A673 (cell line): Measurements from ENCODE around the gene LRRC4C. TPM values are rescaled to one million over a fixed set of nuclear protein-coding genes. Genes with fewer than 3 reads are reported as not detected.
A peak's percentile ranks its signal among the peaks of the same experiment; 100 is the strongest.

Experiments used
- BruUV-seq: library from RNA; stranded (reverse); fragments of 400-500 nt; replicated peaks from 2 replicates; lab custom pipeline; 2021; lab: Mats Ljungman, UMichigan
- CTCF ChIA-PET: fragments of 300-600 bp; sonication (Branson Sonifier 250); formaldehyde crosslinking; loops from one replicate; lab custom pipeline; 2022; ENCODE audit warnings: antibody characterized with exemption; lab: Charles Lee
- POLR2A ChIA-PET: fragments of 300-600 bp; sonication (Branson Sonifier 250); formaldehyde crosslinking; loops from one replicate; lab custom pipeline; 2022; ENCODE audit warnings: antibody characterized with exemption; ENCODE audit not compliant: low non-redundant PET; lab: Charles Lee
- DNase-seq: peaks from one replicate; pipeline ENCODE4 v3.0.0-alpha.2; 2015; ENCODE audit warnings: low spot score
- H3K27ac ChIP-seq: fragments of 200-600 bp; sonication (generic); 2 replicates; pipeline ENCODE4 v1.5.1; 2016; ENCODE audit warnings: mixed run types, low read depth, mild to moderate bottlenecking, mixed read lengths, antibody characterized with exemption, low read length; ENCODE audit not compliant: poor library complexity, severe bottlenecking
- H3K27me3 ChIP-seq: fragments of 200-600 bp; sonication (generic); replicated peaks from 2 replicates; pipeline ENCODE4 v1.6.1; 2017; ENCODE audit warnings: mixed run types, low read depth, mild to moderate bottlenecking, mixed read lengths, antibody characterized with exemption, low read length; ENCODE audit not compliant: insufficient read depth, poor library complexity
- H3K36me3 ChIP-seq: fragments of 200-600 bp; sonication (generic); 2 replicates; pipeline ENCODE4 v1.6.1; 2016; ENCODE audit warnings: mixed run types, mild to moderate bottlenecking, mixed read lengths, antibody characterized with exemption, low read length; ENCODE audit not compliant: insufficient read depth, poor library complexity, severe bottlenecking
- H3K4me1 ChIP-seq: fragments of 200-600 bp; sonication (generic); 2 replicates; pipeline ENCODE4 v1.6.1; 2017; ENCODE audit warnings: mixed run types, mild to moderate bottlenecking, mixed read lengths, antibody characterized with exemption, low read length; ENCODE audit not compliant: insufficient read depth, poor library complexity, severe bottlenecking
- H3K4me3 ChIP-seq: fragments of 200-600 bp; sonication (generic); 2 replicates; pipeline ENCODE4 v1.5.1; 2016; ENCODE audit warnings: low read depth, mixed run types, mild to moderate bottlenecking, mixed read lengths, low read length; ENCODE audit not compliant: poor library complexity, severe bottlenecking
- H3K9me3 ChIP-seq: fragments of 200-600 bp; sonication (generic); 2 replicates; pipeline ENCODE4 v1.6.1; 2016; ENCODE audit warnings: mixed run types, low read depth, mild to moderate bottlenecking, mixed read lengths, antibody characterized with exemption, low read length; ENCODE audit not compliant: poor library complexity, severe bottlenecking
- EZH2 ChIP-seq: fragments of 200-600 bp; sonication (generic); IDR thresholded peaks from 2 replicates; pipeline ENCODE4 v1.6.1; 2017; ENCODE audit warnings: borderline replicate concordance, low read depth, mild to moderate bottlenecking, mixed read lengths, antibody characterized with exemption, low read length; ENCODE audit not compliant: poor library complexity, severe bottlenecking
- intact Hi-C: fragments of 100-400 bp; cut with micrococcal nuclease; formaldehyde crosslinking; loops from one replicate; pipeline ENCODE4 v1.10.0; 2022; ENCODE audit not compliant: unreplicated experiment
- total RNA-seq: library from RNA; stranded (reverse); gene quantifications from 2 replicates; pipeline ENCODE4 v1.2.3, GENCODE V29; 2021
- TF ChIP-seq, protein P1 (sequence below): fragments of 300-800, 200-600 bp; sonication (generic); conservative IDR thresholded peaks from 2 replicates; pipeline ENCODE4 v1.5.1; 2017; ENCODE audit warnings: low read depth, mild to moderate bottlenecking, antibody characterized with exemption, low read length, moderate library complexity, mixed read lengths

LRRC4C gene
- total RNA-seq, 1 experiment from 2014 or later, result 38.3 TPM

GRCh38 chr11:40289370-40289769 lies 1170.1 kb downstream of the LRRC4C start:
- H3K27ac ChIP-seq, result peak overlapping the region; percentile 45
- H3K36me3 ChIP-seq, result no peaks in the 10 kb centered on the region
- no peaks in the 10 kb centered on the region for H3K27me3 ChIP-seq
- POLR2A ChIA-PET, result no interaction called here
- intact Hi-C loops, result no loop called here
- no peaks in the 10 kb centered on the region for H3K9me3 ChIP-seq
- H3K4me1 ChIP-seq, result peaks cover 46% of the 10 kb centered on the region
- peak overlapping the region; percentile 61 for H3K4me3 ChIP-seq
- no peak for TF ChIP-seq EZH2
- TF ChIP-seq, protein P1, sequence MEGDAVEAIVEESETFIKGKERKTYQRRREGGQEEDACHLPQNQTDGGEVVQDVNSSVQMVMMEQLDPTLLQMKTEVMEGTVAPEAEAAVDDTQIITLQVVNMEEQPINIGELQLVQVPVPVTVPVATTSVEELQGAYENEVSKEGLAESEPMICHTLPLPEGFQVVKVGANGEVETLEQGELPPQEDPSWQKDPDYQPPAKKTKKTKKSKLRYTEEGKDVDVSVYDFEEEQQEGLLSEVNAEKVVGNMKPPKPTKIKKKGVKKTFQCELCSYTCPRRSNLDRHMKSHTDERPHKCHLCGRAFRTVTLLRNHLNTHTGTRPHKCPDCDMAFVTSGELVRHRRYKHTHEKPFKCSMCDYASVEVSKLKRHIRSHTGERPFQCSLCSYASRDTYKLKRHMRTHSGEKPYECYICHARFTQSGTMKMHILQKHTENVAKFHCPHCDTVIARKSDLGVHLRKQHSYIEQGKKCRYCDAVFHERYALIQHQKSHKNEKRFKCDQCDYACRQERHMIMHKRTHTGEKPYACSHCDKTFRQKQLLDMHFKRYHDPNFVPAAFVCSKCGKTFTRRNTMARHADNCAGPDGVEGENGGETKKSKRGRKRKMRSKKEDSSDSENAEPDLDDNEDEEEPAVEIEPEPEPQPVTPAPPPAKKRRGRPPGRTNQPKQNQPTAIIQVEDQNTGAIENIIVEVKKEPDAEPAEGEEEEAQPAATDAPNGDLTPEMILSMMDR, result no peak
- BruUV-seq, result no TSS peak
- CTCF ChIA-PET, result no interaction called here
- no peak for DNase-seq

- no peak for TF ChIP-seq EZH2
- TF ChIP-seq, protein P1, result no peak
- ChIA-PET CTCF (no interaction called here), POLR2A (no interaction called here)
- no TSS peak for BruUV-seq
- Histone ChIP-seq H3K4me1 (peaks cover 46% of the 10 kb centered on the region), H3K27ac (no peak overlapping the region), H3K27me3 (no peaks in the 10 kb centered on the region), H3K36me3 (no peaks in the 10 kb centered on the region), H3K9me3 (no peaks in the 10 kb centered on the region), H3K4me3 (peak overlapping the region; percentile 61)
- intact Hi-C loops, result no loop called here
- no peak for DNase-seq
These were observed 1171.3 kb downstream of the LRRC4C start for GRCh38 chr11:40287916-40288803.

GRCh38 chr11:40286137-40286536 lies 1173.3 kb downstream of the LRRC4C start:
- TF ChIP-seq EZH2, result no peak
- intact Hi-C loops, result no loop called here
- Histone ChIP-seq H3K27me3 (no peaks in the 10 kb centered on the region), H3K4me3 (peak overlapping the region; percentile 2), H3K4me1 (peaks cover 53% of the 10 kb centered on the region), H3K9me3 (no peaks in the 10 kb centered on the region), H3K27ac (no peak overlapping the region), H3K36me3 (no peaks in the 10 kb centered on the region)
- BruUV-seq, result no TSS peak
- DNase-seq, result no peak
- ChIA-PET CTCF (no interaction called here), POLR2A (interaction anchor here (0.6 kb wide), 1 partner anchor 1849 kb away, joined by 5 read pairs; no protein-coding TSS in a partner anchor)
